ENCODE measurements around the gene NANOS3.
"Not testable (repeated sequence)": the region's sequence is repeated elsewhere in the genome, so short reads cannot be mapped to it uniquely, and the experiment has no call there.

Gene NANOS3

DNA sequence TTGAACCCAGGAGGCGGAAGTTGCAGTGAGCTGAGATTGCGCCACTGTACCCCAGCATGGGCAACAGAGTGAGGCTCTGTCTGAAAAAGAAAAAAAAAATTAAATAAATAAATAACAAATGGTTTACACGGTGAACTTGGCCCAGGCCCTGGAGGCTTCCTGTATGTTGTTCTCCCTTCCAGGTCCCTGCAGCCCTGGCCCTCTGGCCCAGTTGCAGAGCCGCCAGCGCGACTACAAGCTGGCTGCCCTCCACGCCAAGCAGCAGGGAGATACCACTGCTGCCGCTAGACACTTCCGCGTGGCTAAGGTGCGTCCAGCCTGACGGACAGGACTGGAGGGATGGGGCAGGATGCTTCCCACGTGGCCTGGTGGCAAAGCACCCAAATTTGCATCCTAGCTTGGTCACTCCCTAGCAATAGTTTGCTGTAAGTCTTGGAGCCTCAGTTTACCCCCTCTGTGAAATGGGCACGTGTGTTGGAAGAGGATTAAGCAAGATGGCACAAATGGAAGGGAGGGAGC, 41.0 kb downstream of the NANOS3 start:
- Mint-ChIP-seq H3K36me3 (ENCODE audit: insufficient read depth) (peaks cover 44% of the 10 kb centered on the region), H3K27me3 (no peaks in the 10 kb centered on the region), H3K4me3 (no peak overlapping the region), H3K27ac (no peak overlapping the region), H3K9me3 (no peaks in the 10 kb centered on the region), H3K4me1 (ENCODE audit: low read depth in 2 of 2) (no peaks in the 10 kb centered on the region)
- DNase-seq = no peak
- no peak for ATAC-seq (replicated peaks)

DNA sequence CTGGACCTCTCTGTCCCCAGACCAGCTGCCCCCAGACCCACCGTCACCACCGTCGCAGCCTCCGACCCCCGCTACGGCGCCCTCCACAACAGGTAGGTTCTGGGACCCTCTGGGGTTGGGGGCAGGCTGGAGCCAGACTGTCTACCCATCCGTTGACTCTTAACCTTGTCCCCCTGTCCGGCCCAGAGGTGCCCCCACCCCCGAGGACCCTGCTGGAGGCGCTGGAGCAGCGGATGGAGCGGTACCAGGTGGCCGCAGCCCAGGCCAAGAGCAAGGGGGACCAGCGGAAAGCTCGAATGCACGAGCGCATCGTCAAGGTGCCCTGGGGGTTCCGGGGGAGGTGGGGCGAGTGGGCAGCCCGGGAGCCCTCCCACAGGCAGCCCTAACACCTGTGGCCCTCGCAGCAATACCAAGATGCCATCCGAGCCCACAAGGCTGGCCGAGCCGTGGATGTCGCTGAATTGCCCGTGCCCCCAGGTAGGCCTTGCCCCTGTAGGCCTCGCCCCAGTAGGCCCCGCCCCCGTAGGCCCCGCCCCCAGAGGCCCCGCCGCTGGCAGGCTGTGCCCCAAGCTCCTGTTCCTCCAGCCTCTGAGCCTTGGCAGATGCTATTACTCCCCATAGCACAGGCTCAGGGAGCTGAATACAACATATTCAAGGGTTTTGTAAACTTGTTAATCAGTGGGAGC, 41.9 kb downstream of the NANOS3 start:
- no peak for ATAC-seq (replicated peaks)

DNA sequence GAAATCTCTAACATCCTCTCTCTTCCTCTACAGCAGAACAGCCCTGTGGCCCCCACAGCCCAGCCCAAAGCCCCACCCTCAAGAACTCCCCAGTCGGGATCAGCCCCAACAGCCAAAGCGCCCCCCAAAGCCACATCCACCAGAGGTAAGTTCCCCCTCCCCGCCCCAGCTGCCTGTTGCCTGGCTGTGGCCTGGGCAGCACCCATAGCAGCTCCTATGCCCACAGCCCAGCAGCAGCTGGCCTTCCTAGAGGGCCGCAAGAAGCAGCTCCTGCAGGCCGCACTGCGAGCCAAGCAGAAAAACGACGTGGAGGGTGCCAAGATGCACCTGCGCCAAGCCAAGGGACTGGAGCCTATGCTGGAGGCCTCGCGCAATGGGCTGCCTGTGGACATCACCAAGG, 43.6 kb downstream of the NANOS3 start:
- Mint-ChIP-seq H3K27ac (peak overlapping the region in 1 of 2 donors; percentile 68), H3K4me1 (ENCODE audit: low read depth in 2 of 2) (no peaks in the 10 kb centered on the region), H3K27me3 (no peaks in the 10 kb centered on the region), H3K36me3 (ENCODE audit: insufficient read depth) (peaks cover 34% of the 10 kb centered on the region), H3K9me3 (no peaks in the 10 kb centered on the region), H3K4me3 (no peak overlapping the region)
- DNase-seq (no peak), ATAC-seq (replicated peaks) (no peak)

More for the DNA sequence above, 41.9 kb downstream of the NANOS3 start:
- Mint-ChIP-seq H3K9me3 (no peaks in the 10 kb centered on the region), H3K27ac (no peak overlapping the region), H3K4me1 (ENCODE audit: low read depth in 2 of 2) (no peaks in the 10 kb centered on the region), H3K4me3 (no peak overlapping the region), H3K27me3 (no peaks in the 10 kb centered on the region), H3K36me3 (ENCODE audit: insufficient read depth) (peaks cover 46% of the 10 kb centered on the region)
- no peak for DNase-seq

DNA sequence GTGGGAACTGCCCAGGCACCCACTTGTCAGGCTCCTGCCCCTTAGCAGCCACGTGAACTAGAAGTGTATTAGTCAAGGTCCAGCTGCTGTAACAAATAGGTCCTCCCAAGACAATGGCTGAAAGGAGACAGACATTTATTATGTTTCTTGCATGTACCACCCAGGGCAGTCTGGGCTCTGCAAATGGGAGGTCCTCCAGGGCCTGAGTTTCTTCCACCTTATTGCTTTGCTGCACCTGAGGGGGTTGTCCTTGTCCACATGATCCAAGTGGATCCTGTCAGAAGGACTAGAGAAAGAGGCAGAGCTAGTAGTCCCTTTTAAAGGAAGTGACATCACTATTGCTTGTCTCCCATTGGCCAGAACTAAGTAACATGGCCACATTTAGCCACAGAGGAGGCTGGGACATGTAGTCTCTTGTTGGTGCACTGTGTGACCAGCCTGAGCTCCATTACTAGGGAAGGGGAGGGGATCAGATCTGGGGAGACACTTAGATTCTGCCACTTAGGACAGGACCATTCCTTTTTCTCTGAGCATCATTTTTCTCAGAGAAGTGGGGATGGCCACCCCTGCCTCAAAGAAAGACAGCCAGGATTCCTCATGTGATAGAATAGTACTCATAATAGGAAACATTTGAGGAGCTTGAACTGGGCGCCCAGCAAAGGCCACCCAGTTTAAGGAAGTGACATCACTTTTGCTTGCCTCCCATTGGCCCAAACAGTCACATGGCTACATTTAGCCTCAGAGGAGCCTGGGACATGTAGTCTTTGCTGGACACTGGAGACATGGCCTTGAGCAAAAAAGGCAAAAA, 44.2 kb downstream of the NANOS3 start:
- H3K4me3 Mint-ChIP-seq = no peak overlapping the region
- H3K27ac Mint-ChIP-seq = peak overlapping the region; percentile 10 to 68

DNA sequence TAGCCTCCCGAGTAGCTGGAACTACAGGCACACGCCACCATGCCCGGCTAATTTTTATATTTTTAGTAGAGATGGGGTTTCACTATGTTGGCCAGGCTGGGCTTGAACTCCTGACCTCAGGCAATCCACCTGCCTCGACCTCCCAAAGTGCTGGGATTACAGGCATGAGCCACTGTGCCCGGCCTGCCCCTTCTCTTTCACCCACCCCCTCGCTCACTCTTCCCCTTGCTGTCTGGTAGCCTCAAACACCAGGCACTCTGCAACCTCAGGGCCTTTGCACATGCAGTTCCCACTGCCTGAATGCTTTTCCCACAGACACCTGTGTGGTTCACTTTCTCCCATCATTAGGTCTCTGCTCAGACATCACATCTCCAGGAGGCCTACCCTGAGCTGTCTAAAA, 45.2 kb downstream of the NANOS3 start:
- H3K9me3 Mint-ChIP-seq; H3K4me1 Mint-ChIP-seq (ENCODE audit: low read depth in 2 of 2); H3K27me3 Mint-ChIP-seq; DNase-seq; ATAC-seq (replicated peaks); H3K4me3 Mint-ChIP-seq: not testable (repeated sequence)
- H3K27ac Mint-ChIP-seq = peak overlapping the region; percentile 16 to 31
- peaks cover 28% of the 10 kb centered on the region for H3K36me3 Mint-ChIP-seq (ENCODE audit: insufficient read depth)

More for the DNA sequence above, 44.2 kb downstream of the NANOS3 start:
- Mint-ChIP-seq H3K27me3 (no peaks in the 10 kb centered on the region), H3K9me3 (no peaks in the 10 kb centered on the region), H3K36me3 (ENCODE audit: insufficient read depth) (peaks cover 28% of the 10 kb centered on the region), H3K4me1 (ENCODE audit: low read depth in 2 of 2) (no peaks in the 10 kb centered on the region)
- no peak for DNase-seq
- peak; percentile 78 for ATAC-seq (replicated peaks)

DNA sequence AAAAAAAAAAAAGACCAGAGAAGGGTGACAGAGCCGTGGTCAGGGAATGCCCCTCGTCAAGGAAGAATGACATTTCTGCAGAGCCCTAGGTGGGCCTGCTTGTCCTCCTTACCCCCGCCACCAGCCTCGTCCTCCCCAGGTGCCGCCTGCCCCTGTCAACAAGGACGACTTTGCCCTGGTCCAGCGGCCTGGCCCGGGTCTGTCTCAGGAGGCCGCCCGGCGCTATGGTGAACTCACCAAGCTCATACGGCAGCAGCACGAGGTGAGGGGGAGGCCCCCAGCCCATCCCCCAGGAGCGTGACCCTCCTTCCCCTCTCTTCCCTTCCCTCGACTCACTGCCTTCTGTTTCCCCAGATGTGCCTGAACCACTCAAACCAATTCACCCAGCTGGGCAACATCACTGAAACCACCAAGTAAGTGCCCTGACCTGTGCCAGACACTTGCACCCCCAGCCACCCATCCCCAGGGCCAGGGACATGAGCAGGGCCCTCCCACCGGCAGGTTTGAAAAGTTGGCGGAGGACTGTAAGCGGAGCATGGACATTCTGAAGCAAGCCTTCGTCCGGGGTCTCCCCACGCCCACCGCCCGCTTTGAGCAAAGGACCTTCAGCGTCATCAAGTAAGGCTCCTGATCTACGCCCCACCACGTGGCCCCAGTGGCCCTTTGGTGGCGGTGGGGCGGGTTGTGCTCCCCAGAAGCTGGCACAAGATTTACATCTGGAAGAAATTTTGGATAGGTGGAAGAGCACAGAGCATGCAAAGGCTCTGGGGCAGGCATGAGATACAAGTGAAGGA, 46.5 kb downstream of the NANOS3 start:
- no peaks in the 10 kb centered on the region for H3K4me1 Mint-ChIP-seq (ENCODE audit: low read depth in 2 of 2)
- no peak overlapping the region for H3K4me3 Mint-ChIP-seq
- peaks cover 31% of the 10 kb centered on the region for H3K36me3 Mint-ChIP-seq (ENCODE audit: insufficient read depth)
- H3K9me3 Mint-ChIP-seq = no peaks in the 10 kb centered on the region
- peak overlapping the region in 1 of 2 donors; percentile 49 for H3K27ac Mint-ChIP-seq
- no peak for ATAC-seq (replicated peaks)
- no peak for DNase-seq
- H3K27me3 Mint-ChIP-seq = no peaks in the 10 kb centered on the region

DNA sequence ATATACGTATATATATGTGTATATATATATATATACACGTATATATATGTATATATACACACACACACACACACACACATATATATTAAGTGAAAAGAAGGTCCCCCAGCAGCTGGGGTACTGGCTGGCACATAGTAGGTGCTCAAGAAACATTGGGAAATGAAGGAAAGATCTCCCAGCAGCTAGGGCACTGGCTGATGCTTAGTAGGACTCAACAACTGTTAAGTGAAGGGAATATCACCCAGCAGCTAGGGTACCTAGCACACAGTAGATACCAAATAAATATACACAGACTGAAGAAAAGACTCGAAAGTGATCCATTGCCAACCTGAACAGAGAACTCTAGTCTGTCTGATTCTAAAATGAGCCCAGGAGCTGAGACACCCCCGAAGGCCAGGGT, 49.1 kb downstream of the NANOS3 start:
- ATAC-seq (replicated peaks) = no peak
- H3K36me3 Mint-ChIP-seq (ENCODE audit: insufficient read depth) = peaks cover 31% of the 10 kb centered on the region
- no peak for DNase-seq
- no peaks in the 10 kb centered on the region for H3K9me3 Mint-ChIP-seq
- H3K27me3 Mint-ChIP-seq = no peaks in the 10 kb centered on the region
- no peak overlapping the region for H3K4me3 Mint-ChIP-seq
- no peaks in the 10 kb centered on the region for H3K4me1 Mint-ChIP-seq (ENCODE audit: low read depth in 2 of 2)
- no peak overlapping the region for H3K27ac Mint-ChIP-seq

DNA sequence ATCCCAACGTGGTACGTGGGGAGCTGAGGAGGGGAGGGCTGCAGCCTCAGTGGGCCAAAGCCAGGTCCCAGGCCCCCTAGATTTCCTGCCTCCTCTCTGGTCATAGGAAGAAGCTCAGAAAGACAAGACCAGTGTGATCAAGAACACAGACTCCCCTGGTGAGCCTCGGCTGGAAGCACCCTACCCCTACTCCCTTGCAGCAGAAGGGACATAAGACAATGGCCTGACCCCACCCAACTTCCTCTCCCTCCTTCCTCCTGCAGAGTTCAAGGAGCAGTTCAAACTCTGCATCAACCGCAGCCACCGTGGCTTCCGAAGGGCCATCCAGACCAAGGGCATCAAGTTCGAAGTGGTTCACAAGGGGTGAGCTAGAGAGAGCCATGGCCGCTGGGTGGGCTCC, 49.8 kb downstream of the NANOS3 start:
- no peak for ATAC-seq (replicated peaks)
- no peaks in the 10 kb centered on the region for H3K9me3 Mint-ChIP-seq
- no peaks in the 10 kb centered on the region for H3K4me1 Mint-ChIP-seq (ENCODE audit: low read depth in 2 of 2)
- peak overlapping the region in 1 of 2 donors; percentile 61 for H3K27ac Mint-ChIP-seq
- no peak for DNase-seq
- peaks cover 26% of the 10 kb centered on the region for H3K36me3 Mint-ChIP-seq (ENCODE audit: insufficient read depth)
- H3K27me3 Mint-ChIP-seq = no peaks in the 10 kb centered on the region
- no peak overlapping the region for H3K4me3 Mint-ChIP-seq

DNA sequence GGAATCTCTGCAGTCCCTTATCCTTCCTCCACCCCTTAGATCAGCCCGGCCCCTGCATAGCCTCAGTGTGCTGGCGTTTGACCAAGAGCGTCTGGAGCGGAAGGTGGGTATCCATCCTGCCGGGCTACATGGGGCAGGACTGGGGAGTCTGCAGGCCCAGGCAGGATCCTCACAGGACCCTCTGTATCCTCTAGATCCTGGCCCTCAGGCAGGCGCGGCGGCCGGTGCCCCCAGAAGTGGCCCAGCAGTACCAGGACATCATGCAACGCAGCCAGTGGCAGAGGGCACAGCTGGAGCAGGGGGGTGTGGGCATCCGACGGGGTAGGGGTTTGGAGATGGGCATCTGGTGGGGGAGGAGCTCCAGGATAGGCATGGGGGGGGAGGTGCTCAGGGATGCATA, 52.4 kb downstream of the NANOS3 start:
- peaks cover 6% of the 10 kb centered on the region for H3K36me3 Mint-ChIP-seq (ENCODE audit: insufficient read depth)
- ATAC-seq (replicated peaks) = no peak
- no peaks in the 10 kb centered on the region for H3K4me1 Mint-ChIP-seq (ENCODE audit: low read depth in 2 of 2)

DNA sequence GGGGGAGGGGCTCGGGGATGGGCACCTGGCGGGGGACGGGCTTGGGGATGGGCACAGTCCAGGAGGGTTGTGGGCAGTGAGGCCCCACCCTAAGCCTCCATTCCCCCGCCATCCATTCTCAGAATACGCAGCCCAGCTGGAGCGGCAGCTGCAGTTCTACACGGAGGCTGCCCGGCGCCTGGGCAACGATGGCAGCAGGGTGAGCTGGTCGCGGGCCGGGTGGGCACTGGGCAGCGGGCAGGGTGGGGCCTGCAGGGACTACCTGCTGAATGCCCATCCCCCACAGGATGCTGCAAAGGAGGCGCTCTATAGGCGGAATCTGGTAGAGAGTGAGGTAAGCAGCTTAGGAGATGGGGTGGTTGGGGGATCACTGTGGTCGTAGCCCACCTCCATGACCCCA, 53.0 kb downstream of the NANOS3 start:
- DNase-seq = no peak
- no peak overlapping the region for H3K4me3 Mint-ChIP-seq
- H3K9me3 Mint-ChIP-seq = no peaks in the 10 kb centered on the region
- no peak overlapping the region for H3K27ac Mint-ChIP-seq
- ATAC-seq (replicated peaks) = no peak
- no peaks in the 10 kb centered on the region for H3K27me3 Mint-ChIP-seq
- H3K4me1 Mint-ChIP-seq (ENCODE audit: low read depth in 2 of 2) = no peaks in the 10 kb centered on the region
- peaks cover 6% of the 10 kb centered on the region for H3K36me3 Mint-ChIP-seq (ENCODE audit: insufficient read depth)

More for the DNA sequence above, 52.4 kb downstream of the NANOS3 start:
- H3K4me3 Mint-ChIP-seq = no peak overlapping the region
- no peak overlapping the region for H3K27ac Mint-ChIP-seq
- H3K27me3 Mint-ChIP-seq = no peaks in the 10 kb centered on the region
- no peaks in the 10 kb centered on the region for H3K9me3 Mint-ChIP-seq
- DNase-seq = no peak

Measured in effector memory CD8-positive, alpha-beta T cell (primary cell).